ENCODE data around the gene GZF1.
"Not testable (repeated sequence)": the region's sequence is repeated elsewhere in the genome, so short reads cannot be mapped to it uniquely, and the experiment has no call there.

GZF1 gene

GRCh38 chr20:23347791-23348190, 14.2 kb upstream of the GZF1 start:
- no peak for DNase-seq

GRCh38 chr20:23348510-23348909, 13.5 kb upstream of the GZF1 start:
- DNase-seq: not testable (repeated sequence)

- no peak for DNase-seq
Measured at GRCh38 chr20:23349338-23350195, 12.4 kb upstream of the GZF1 start.

- DNase-seq: peak; percentile 93
Measured at GRCh38 chr20:23350196-23350903, 11.6 kb upstream of the GZF1 start, which contains the start of gene NXT1. NXT1 (plus strand) TSS chr20:23350791; CDS start chr20:23354042, 3,251 bp downstream.

GRCh38 chr20:23350904-23351838, 10.8 kb upstream of the GZF1 start:
- peak; percentile 10 for DNase-seq

- no peak for DNase-seq
Measured at GRCh38 chr20:23356203-23356602, 5.8 kb upstream of the GZF1 start.

GRCh38 chr20:23357767-23358562, 4.0 kb upstream of the GZF1 start:
- peak; percentile 92 for DNase-seq

GRCh38 chr20:23358563-23358906, 3.4 kb upstream of the GZF1 start:
- DNase-seq: no peak

GRCh38 chr20:23358923-23359593, 2.9 kb upstream of the GZF1 start:
- no peak for DNase-seq

GRCh38 chr20:23360531-23360930, 1.5 kb upstream of the GZF1 start:
- no peak for DNase-seq

- DNase-seq: no peak
Measured at GRCh38 chr20:23361119-23361475, 885 bp upstream of the GZF1 start.

- DNase-seq: no peak
Measured at GRCh38 chr20:23362392-23363256, 642 bp downstream of the GZF1 start.

- no peak for DNase-seq
Measured at GRCh38 chr20:23363257-23363649, 1.3 kb downstream of the GZF1 start.

GRCh38 chr20:23365390-23366165, 3.6 kb downstream of the GZF1 start:
- DNase-seq: no peak

GRCh38 chr20:23366384-23366783, 4.4 kb downstream of the GZF1 start:
- no peak for DNase-seq

GRCh38 chr20:23367770-23368169, 5.8 kb downstream of the GZF1 start:
- no peak for DNase-seq

- no peak for DNase-seq
Measured at GRCh38 chr20:23368316-23369071, 6.5 kb downstream of the GZF1 start.

GRCh38 chr20:23369072-23369823, 7.3 kb downstream of the GZF1 start:
- DNase-seq: no peak

Data from DMS79 (cell line).